GM18520 (cell line): ENCODE data around the gene ZNF576.
"Not testable (repeated sequence)": the region's sequence is repeated elsewhere in the genome, so short reads cannot be mapped to it uniquely, and the experiment has no call there.

ENCODE experiments used
- ATAC-seq: cut with Tn5 transposase; IDR thresholded peaks from one replicate; pipeline ENCODE4 v1.9.1; 2021; ENCODE audit not compliant: unreplicated experiment

The ZNF576 gene

DNA sequence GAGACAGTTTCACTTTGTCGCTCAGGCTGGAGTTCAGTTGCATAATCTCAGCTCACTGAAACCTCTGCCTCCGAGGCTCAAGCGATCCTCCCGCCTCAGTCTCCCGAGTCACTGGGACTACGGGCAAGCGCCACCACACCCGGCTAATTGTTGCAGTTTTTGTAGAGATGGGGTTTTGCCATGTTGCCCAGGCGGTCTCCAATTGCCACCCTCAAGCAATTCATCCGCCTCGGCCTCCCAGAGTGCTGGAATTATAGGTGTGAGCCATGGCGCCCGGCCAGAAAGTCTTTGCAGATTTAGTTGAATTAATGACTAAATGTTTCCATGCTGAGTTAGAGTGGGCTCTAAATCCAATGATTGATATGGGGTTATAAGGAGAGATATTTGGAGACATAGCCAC, 47.8 kb downstream of the ZNF576 start:
- ATAC-seq, result no peak

DNA sequence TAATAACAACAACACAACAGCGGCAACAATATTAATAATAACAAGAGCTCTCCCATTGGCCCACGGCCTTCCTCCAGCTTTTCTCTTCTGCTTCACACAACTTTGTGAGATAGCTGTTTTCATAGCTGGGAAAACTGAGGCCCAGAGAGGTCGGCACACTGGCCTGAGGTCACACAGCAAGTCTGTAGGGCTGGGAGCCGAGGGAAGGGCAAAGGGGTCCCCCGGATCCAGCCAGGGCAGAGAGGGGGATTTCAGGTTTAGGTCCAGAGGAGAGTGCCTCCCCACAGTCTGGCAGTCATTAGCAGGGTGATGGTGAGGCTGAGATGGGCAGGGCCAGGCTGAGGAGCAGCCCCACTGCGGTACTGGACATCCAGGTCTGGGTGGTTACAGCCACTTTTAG, 52.2 kb downstream of the ZNF576 start:
- no peak for ATAC-seq

DNA sequence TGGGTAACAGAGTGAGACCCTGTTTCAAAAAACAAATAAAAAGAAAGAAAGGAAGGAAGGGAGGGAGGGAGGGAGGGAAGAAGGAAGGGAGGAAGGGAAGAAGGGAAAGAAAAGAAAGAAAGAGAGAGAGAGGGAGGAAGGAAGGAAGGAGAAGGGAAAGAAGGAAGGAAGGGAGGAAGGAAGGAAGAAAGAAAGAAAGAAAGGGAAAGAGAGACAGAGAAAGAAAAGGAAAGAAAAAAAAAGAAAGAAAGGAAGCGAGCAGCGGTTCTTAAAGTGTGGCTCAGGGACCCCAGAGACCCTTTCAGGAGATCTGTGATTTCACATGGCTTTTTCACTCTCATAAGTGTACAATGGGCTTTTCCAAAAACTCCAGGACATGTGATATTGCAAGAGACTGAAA, 53.1 kb downstream of the ZNF576 start:
- ATAC-seq, result no peak

DNA sequence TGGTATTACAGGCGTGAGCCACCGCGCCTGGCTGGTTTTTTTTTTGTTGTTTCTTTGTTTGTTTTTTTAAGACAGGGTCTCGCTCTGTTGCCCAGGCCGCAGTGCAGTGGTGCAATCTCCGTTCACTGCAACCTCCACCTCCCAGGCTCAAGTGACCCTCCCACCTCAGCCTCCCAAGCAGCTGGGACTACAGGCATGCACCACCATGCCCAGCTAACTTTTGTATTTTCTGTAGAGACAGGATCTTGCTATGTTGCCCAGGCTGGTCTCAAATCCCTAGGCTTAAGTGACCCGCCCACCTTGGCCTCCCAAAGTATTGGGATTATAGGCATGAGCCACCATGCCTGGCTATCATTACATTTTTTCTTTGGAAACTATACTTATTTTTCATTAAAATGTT, 53.9 kb downstream of the ZNF576 start:
- not testable (repeated sequence) for ATAC-seq
